GM12878 (cell line): Measurements from ENCODE around the gene CNOT11. TPM values are rescaled to one million over a fixed set of nuclear protein-coding genes. Genes with fewer than 3 reads are reported as not detected.
A peak's percentile ranks its signal among the peaks of the same experiment; 100 is the strongest.

ENCODE experiments used
- CREM ChIP-seq: IDR thresholded peaks from 2 replicates; pipeline ENCODE4 v1.6.1; 2014; ENCODE audit warnings: antibody characterized with exemption, low read depth
- EGR1 ChIP-seq, 2 experiments: IDR thresholded peaks; 1 replicate in 1 of 2; 2 replicates in 1 of 2; pipeline ENCODE4 v1.6.1; 2011 to 2012; ENCODE audit warnings: low read depth in 2 of 2, low read length in 2 of 2, borderline replicate concordance in 1 of 2, mild to moderate bottlenecking in 1 of 2, moderate library complexity in 1 of 2
- HDAC2 ChIP-seq: fragments of 200-600 bp; sonication (generic); IDR thresholded peaks from 2 replicates; pipeline ENCODE4 v1.6.1; 2017
- IKZF2 ChIP-seq, 2 experiments: fragments of 450-650 bp; IDR thresholded peaks; 2 replicates each; pipeline ENCODE4 v1.6.1; 2017; ENCODE audit warnings: mild to moderate bottlenecking in 2 of 2, moderate library complexity in 2 of 2
- MEF2A ChIP-seq: IDR thresholded peaks from 2 replicates; pipeline ENCODE4 v1.6.1; 2011; ENCODE audit warnings: low read depth, mild to moderate bottlenecking, low read length, moderate library complexity; ENCODE audit not compliant: insufficient read depth
- NFYA ChIP-seq: IDR thresholded peaks from 2 replicates; pipeline ENCODE4 v1.6.1; 2011; ENCODE audit warnings: low read depth, mild to moderate bottlenecking, low read length, improper control_type of control experiment, borderline replicate concordance
- PML ChIP-seq: IDR thresholded peaks from 2 replicates; pipeline ENCODE4 v1.6.1; 2012; ENCODE audit warnings: low read length, inconsistent platforms
- POLR2A ChIP-seq: IDR thresholded peaks from 2 replicates; pipeline ENCODE4 v1.6.1; 2011; ENCODE audit warnings: low read depth, mild to moderate bottlenecking, low read length
- POU2F2 ChIP-seq: IDR thresholded peaks from 3 replicates; pipeline ENCODE4 v1.6.1; 2011; ENCODE audit warnings: low read depth, mild to moderate bottlenecking, low read length, borderline replicate concordance
- RCOR1 ChIP-seq: conservative IDR thresholded peaks from 2 replicates; pipeline ENCODE4 v1.6.1; 2012; ENCODE audit warnings: low read depth, low read length, improper control_type of control experiment
- SIN3A ChIP-seq: IDR thresholded peaks from 2 replicates; pipeline ENCODE4 v1.6.1; 2012; ENCODE audit warnings: low read depth, low read length, improper control_type of control experiment
- SIX5 ChIP-seq: IDR thresholded peaks from 2 replicates; pipeline ENCODE4 v1.6.1; 2011; ENCODE audit warnings: mild to moderate bottlenecking, low read depth, low read length, moderate library complexity; ENCODE audit not compliant: severe bottlenecking
- SMAD5 ChIP-seq: IDR thresholded peaks from 2 replicates; pipeline ENCODE4 v1.6.1; 2016; ENCODE audit warnings: antibody characterized with exemption, low read depth
- SMARCA5 ChIP-seq: fragments of 450-650 bp; IDR thresholded peaks from 2 replicates; pipeline ENCODE4 v1.6.1; 2017; ENCODE audit warnings: mild to moderate bottlenecking
- STAT1 ChIP-seq: fragments of 450-650 bp; conservative IDR thresholded peaks from 2 replicates; pipeline ENCODE4 v1.6.1; 2014; ENCODE audit warnings: antibody characterized with exemption, mild to moderate bottlenecking
- WRNIP1 ChIP-seq: IDR thresholded peaks from 2 replicates; pipeline ENCODE4 v1.6.1; 2011; ENCODE audit warnings: low read depth, low read length, improper control_type of control experiment, borderline replicate concordance
- polyA plus RNA-seq, 11 experiments: library from polyadenylated mRNA; depleted of rRNA in 4 of 11; unstranded in 6 of 11; stranded (reverse) in 5 of 11; fragments of >200 nt; fragmentation: Nextera tagmentation in 4 of 11; fragmentation: Illumina TruSeq in 1 of 11; extraction: Ambion mirVana in 4 of 11; extraction: Trizol in 1 of 11; gene quantifications; 1 replicate in 1 of 11; 2 replicates in 10 of 11; pipeline versions ENCODE4 v1.2.1 to v1.2.3, GENCODE V29; 2011 to 2016; ENCODE audit warnings: inconsistent platforms in 2 of 11, missing spikeins in 2 of 11, low read depth in 1 of 11
- total RNA-seq, 4 experiments: library from RNA; depleted of rRNA in 3 of 4; stranded (reverse); fragments of >200 nt in 3 of 4; fragmentation: Illumina TruSeq in 1 of 4; extraction: Trizol in 1 of 4; gene quantifications; 2 replicates each; pipeline versions ENCODE4 v1.2.1 to v1.2.3, GENCODE V29; 2013 to 2021
- TF ChIP-seq, protein P1 (sequence below): IDR thresholded peaks from 2 replicates; pipeline ENCODE4 v1.6.1; 2011; ENCODE audit warnings: low read depth, low read length, improper control_type of control experiment, borderline replicate concordance
- TF ChIP-seq, protein P2 (sequence below): IDR thresholded peaks from 2 replicates; pipeline ENCODE4 v1.6.1; 2012; ENCODE audit warnings: improper control_type of control experiment, low read depth, low read length; ENCODE audit not compliant: insufficient replicate concordance
- TF ChIP-seq, protein P3 (sequence below): IDR thresholded peaks from 2 replicates; pipeline ENCODE4 v1.6.1; 2011; ENCODE audit warnings: borderline replicate concordance, low read depth, mild to moderate bottlenecking, moderate library complexity, mixed read lengths, low read length; ENCODE audit not compliant: insufficient read depth; ENCODE audit errors: extremely low read length
- TF ChIP-seq, protein P4 (sequence below): fragments of 450-650 bp; IDR thresholded peaks from 2 replicates; pipeline ENCODE4 v1.6.1; 2014; ENCODE audit warnings: mild to moderate bottlenecking

CNOT11 gene
- total and polyA plus RNA-seq, 10 of the 15 experiments (the other 5 are each of a cell fraction or from before 2014, with no cell fraction given) = 10.8 to 111 (median 50.5) TPM

DNA sequence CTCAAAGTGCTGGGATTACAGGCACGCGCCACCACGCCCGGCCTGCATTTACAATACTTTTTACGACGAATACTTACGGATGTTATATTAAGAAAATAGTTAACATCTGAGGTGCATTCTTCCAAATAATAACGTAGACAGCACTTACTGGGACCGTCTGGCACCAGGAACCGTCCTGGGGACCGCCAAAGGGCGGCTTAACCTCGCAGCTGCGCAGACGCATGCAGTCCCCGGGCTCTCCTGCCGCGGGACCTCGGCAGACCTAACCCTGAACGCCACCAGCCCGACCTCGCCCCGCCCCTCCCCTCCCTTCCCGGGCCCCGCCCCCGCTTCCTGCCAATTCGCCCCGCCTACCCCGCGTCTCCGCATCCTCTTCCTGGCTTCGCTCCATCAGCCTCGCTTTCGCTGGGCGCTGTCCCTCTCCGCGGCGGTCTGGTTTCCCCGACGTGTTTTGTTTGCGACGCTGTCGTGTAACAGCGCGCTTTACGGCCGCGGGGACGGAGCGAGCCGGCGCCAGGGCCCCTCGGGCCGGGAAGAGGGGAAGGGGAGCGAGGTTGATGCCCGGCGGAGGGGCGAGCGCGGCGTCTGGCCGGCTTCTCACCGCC lies at the start of gene CNOT11 (continued):
- TF ChIP-seq SIX5 (no peak), HDAC2 (no peak), CREM (peak; percentile 86), IKZF2 (IDR thresholded peaks at IDR 0.05) (no peak), POU2F2 (no peak; the same call in 2 of the 3 replicates), NFYA (no peak), SMAD5 (no peak), MEF2A (no peak), STAT1 (no peak), POLR2A (peak; percentile 85), SIN3A (peak; percentile 38; the same call in 1 of the 2 replicates), PML (peak; percentile 65; the same call in 1 of the 2 replicates), SMARCA5 (peak; percentile 44), WRNIP1 (no peak), EGR1 (IDR thresholded peaks at IDR 0.05; ENCODE audit: borderline replicate concordance in 1 of 2, low read depth in 2 of 2, low read length in 2 of 2) (peak in 1 of 2 experiments; percentile 85; a peak in 2 of 3 replicates), RCOR1 (no peak)
- TF ChIP-seq, protein P1, sequence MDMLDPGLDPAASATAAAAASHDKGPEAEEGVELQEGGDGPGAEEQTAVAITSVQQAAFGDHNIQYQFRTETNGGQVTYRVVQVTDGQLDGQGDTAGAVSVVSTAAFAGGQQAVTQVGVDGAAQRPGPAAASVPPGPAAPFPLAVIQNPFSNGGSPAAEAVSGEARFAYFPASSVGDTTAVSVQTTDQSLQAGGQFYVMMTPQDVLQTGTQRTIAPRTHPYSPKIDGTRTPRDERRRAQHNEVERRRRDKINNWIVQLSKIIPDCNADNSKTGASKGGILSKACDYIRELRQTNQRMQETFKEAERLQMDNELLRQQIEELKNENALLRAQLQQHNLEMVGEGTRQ = no peak
- TF ChIP-seq, protein P2, sequence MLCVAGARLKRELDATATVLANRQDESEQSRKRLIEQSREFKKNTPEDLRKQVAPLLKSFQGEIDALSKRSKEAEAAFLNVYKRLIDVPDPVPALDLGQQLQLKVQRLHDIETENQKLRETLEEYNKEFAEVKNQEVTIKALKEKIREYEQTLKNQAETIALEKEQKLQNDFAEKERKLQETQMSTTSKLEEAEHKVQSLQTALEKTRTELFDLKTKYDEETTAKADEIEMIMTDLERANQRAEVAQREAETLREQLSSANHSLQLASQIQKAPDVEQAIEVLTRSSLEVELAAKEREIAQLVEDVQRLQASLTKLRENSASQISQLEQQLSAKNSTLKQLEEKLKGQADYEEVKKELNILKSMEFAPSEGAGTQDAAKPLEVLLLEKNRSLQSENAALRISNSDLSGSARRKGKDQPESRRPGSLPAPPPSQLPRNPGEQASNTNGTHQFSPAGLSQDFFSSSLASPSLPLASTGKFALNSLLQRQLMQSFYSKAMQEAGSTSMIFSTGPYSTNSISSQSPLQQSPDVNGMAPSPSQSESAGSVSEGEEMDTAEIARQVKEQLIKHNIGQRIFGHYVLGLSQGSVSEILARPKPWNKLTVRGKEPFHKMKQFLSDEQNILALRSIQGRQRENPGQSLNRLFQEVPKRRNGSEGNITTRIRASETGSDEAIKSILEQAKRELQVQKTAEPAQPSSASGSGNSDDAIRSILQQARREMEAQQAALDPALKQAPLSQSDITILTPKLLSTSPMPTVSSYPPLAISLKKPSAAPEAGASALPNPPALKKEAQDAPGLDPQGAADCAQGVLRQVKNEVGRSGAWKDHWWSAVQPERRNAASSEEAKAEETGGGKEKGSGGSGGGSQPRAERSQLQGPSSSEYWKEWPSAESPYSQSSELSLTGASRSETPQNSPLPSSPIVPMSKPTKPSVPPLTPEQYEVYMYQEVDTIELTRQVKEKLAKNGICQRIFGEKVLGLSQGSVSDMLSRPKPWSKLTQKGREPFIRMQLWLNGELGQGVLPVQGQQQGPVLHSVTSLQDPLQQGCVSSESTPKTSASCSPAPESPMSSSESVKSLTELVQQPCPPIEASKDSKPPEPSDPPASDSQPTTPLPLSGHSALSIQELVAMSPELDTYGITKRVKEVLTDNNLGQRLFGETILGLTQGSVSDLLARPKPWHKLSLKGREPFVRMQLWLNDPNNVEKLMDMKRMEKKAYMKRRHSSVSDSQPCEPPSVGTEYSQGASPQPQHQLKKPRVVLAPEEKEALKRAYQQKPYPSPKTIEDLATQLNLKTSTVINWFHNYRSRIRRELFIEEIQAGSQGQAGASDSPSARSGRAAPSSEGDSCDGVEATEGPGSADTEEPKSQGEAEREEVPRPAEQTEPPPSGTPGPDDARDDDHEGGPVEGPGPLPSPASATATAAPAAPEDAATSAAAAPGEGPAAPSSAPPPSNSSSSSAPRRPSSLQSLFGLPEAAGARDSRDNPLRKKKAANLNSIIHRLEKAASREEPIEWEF = no peak
- TF ChIP-seq, protein P3, sequence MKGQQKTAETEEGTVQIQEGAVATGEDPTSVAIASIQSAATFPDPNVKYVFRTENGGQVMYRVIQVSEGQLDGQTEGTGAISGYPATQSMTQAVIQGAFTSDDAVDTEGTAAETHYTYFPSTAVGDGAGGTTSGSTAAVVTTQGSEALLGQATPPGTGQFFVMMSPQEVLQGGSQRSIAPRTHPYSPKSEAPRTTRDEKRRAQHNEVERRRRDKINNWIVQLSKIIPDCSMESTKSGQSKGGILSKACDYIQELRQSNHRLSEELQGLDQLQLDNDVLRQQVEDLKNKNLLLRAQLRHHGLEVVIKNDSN = no peak
- TF ChIP-seq, protein P4, sequence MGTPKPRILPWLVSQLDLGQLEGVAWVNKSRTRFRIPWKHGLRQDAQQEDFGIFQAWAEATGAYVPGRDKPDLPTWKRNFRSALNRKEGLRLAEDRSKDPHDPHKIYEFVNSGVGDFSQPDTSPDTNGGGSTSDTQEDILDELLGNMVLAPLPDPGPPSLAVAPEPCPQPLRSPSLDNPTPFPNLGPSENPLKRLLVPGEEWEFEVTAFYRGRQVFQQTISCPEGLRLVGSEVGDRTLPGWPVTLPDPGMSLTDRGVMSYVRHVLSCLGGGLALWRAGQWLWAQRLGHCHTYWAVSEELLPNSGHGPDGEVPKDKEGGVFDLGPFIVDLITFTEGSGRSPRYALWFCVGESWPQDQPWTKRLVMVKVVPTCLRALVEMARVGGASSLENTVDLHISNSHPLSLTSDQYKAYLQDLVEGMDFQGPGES = no peak
